Heart left ventricle (tissue), 16 donors: ENCODE measurements around the gene AMBN. TPM values are rescaled to one million over a fixed set of nuclear protein-coding genes. Genes with fewer than 3 reads are reported as not detected.
A peak's percentile ranks its signal among the peaks of the same experiment; 100 is the strongest.
"Not testable (repeated sequence)": the region's sequence is repeated elsewhere in the genome, so short reads cannot be mapped to it uniquely, and the experiment has no call there.

Experiments
- ATAC-seq, 4 donors: fragments of 200-7000 bp; cut with Tn5 transposase; one replicate each; pipeline ENCODE4 v1.9.1; 2020 to 2022; ENCODE audit warnings: moderate library complexity in 4 of 4, mild to moderate bottlenecking in 3 of 4, moderate number of reproducible peaks in 1 of 4
- DNase-seq, 5 donors: peaks; one replicate each; pipeline ENCODE4 v3.0.0-alpha.2; 2020
- H3K27ac ChIP-seq, 12 donors: fragments of 200-600 bp; sonication (generic) in 4 of 12; one replicate each; pipeline versions ENCODE4 v1.5.0 to v1.8.0; 2016 to 2022; ENCODE audit warnings: mild to moderate bottlenecking in 2 of 12
- H3K27me3 ChIP-seq, 9 donors: fragments of 200-600 bp; sonication (generic) in 2 of 9; one replicate each; pipeline versions ENCODE4 v1.5.1 to v1.8.0; 2016 to 2022; ENCODE audit warnings: mild to moderate bottlenecking in 3 of 9
- H3K36me3 ChIP-seq, 9 donors: fragments of 200-600 bp; sonication (generic) in 2 of 9; one replicate each; pipeline versions ENCODE4 v1.5.0 to v1.8.0; 2018 to 2022; ENCODE audit warnings: mild to moderate bottlenecking in 2 of 9
- H3K4me1 ChIP-seq, 12 donors: fragments of 200-600 bp; sonication (generic) in 4 of 12; one replicate each; pipeline versions ENCODE4 v1.5.0 to v1.8.0; 2016 to 2022; ENCODE audit warnings: mild to moderate bottlenecking in 3 of 12
- H3K4me3 ChIP-seq, 12 donors: fragments of 200-600 bp; sonication (generic) in 4 of 12; one replicate each; pipeline versions ENCODE4 v1.5.0 to v1.8.0; 2017 to 2022; ENCODE audit warnings: mild to moderate bottlenecking in 9 of 12, moderate library complexity in 4 of 12
- H3K9me3 ChIP-seq, 12 donors: fragments of 200-600 bp; sonication (generic) in 4 of 12; one replicate each; pipeline versions ENCODE4 v1.5.0 to v1.8.0; 2016 to 2022; ENCODE audit warnings: mild to moderate bottlenecking in 1 of 12
- POLR2A ChIP-seq, 2 donors: fragments of 450-650 bp; IDR thresholded peaks; one replicate each; pipeline ENCODE4 v1.6.1; 2017; ENCODE audit warnings: antibody characterized with exemption in 2 of 2, mild to moderate bottlenecking in 2 of 2, moderate library complexity in 2 of 2
- WGBS, 4 donors: extraction: QIAGEN DNeasy Blood & Tissue Kit in 2 of 4; methylation state at CpG; one replicate each; pipeline versions ENCODE4 v1.1.5 to v1.1.7; 2013 to 2018; 5-methylcytosine and 5-hydroxymethylcytosine counted together
- intact Hi-C, 10 donors: fragments of 100-400 bp; cut with DNase I; formaldehyde crosslinking; loops; one replicate each; pipeline versions ENCODE4 v1.11.1 to v1.14.2; 2022
- polyA plus RNA-seq, 2 donors: library from polyadenylated mRNA; stranded (reverse); fragments of 200-250 nt; gene quantifications; one replicate each; pipeline ENCODE4 v1.2.3, GENCODE V29; 2013
- total RNA-seq, 9 donors: library from RNA; depleted of rRNA in 2 of 9; stranded (reverse); fragments of >200 nt in 2 of 9; fragmentation: NEBNext Ultra II Directional in 3 of 9; extraction: Animal tissue kit (Norgen Biotek cat#: 25700) in 3 of 9; gene quantifications; one replicate each; pipeline versions ENCODE4 v1.1.0 to v1.2.4, GENCODE V29; 2016 to 2023
- TF ChIP-seq, protein P1 (sequence below), 12 donors: fragments of 200-600 bp; sonication (generic) in 4 of 12; IDR thresholded peaks; one replicate each; pipeline versions ENCODE4 v1.5.0 to v1.8.0; 2018 to 2022; ENCODE audit warnings: antibody characterized with exemption in 12 of 12, mild to moderate bottlenecking in 5 of 12
- donor health status: ischemic (EF 13 %, LVEDD 7.1; RV severe dilation, severe dysfunction).
- donor health status: healthy with polysubstance abuse.
- donor health status: DM: no; HTN: yes; CAD: no.
- donor health status: DM: no; HTN: no; CAD: no.
- donor health status: ischemic (EF 25% LVEDD 6.9; RV normal size, moderate dysfunction).
- donor health status: ischemic (EF 25% LVEDD 5.7; RV mildly dilated, moderate dysfunction).
- donor health status: healthy.
- donor health status: DM: yes; HTN: yes; CAD: no.
- donor health status: ischemic (EF 35%, LVEDD 5.7; RV mildly dilated, moderate dysfunction).
- donor health status: nonischemic (EF 11% LVEDD 7.7; RV severe dilation, severe dysfunction).
- donor health status: DM: yes; HTN: yes; CAD: no.
- donor health status: PGD.
- donor health status: ischemic (EF 29% LVEDD 5.4; RV normal size, mild dysfunction).
- donor health status: nonischemic (EF 23%, LVEDD 6.1; RV moderate dilation, normal function).

Gene AMBN
- total and polyA plus RNA-seq, 11 donors: not detected

- Histone ChIP-seq H3K27me3 (no peaks in the 10 kb centered on the region), H3K4me3 (no peak overlapping the region), H3K27ac (no peak overlapping the region), H3K9me3 (no peaks in the 10 kb centered on the region), H3K36me3 (no peaks in the 10 kb centered on the region), H3K4me1 (peaks cover 0 to 16% (median 0%) of the 10 kb centered on the region in 12 donors)
- TF ChIP-seq POLR2A (IDR thresholded peaks at IDR 0.05): no peak
- TF ChIP-seq, protein P1, sequence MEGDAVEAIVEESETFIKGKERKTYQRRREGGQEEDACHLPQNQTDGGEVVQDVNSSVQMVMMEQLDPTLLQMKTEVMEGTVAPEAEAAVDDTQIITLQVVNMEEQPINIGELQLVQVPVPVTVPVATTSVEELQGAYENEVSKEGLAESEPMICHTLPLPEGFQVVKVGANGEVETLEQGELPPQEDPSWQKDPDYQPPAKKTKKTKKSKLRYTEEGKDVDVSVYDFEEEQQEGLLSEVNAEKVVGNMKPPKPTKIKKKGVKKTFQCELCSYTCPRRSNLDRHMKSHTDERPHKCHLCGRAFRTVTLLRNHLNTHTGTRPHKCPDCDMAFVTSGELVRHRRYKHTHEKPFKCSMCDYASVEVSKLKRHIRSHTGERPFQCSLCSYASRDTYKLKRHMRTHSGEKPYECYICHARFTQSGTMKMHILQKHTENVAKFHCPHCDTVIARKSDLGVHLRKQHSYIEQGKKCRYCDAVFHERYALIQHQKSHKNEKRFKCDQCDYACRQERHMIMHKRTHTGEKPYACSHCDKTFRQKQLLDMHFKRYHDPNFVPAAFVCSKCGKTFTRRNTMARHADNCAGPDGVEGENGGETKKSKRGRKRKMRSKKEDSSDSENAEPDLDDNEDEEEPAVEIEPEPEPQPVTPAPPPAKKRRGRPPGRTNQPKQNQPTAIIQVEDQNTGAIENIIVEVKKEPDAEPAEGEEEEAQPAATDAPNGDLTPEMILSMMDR (IDR thresholded peaks at IDR 0.05): no peak
- no peak for ATAC-seq
- intact Hi-C loops: loop anchor here in 1 of 10 donors (10.0 kb wide), 1 partner anchor 365 kb away; no protein-coding TSS in a partner anchor
- DNase-seq: no peak
- 82 to 90% (median 85%) methylated on average over 2 of the region's 2 CpGs for WGBS, 4 donors
These were observed 48.1 kb downstream of the AMBN start for GRCh38 chr4:70640192-70640591.

- not testable (repeated sequence) for H3K4me3 ChIP-seq, H3K9me3 ChIP-seq, ATAC-seq, H3K36me3 ChIP-seq, H3K27ac ChIP-seq, DNase-seq, H3K4me1 ChIP-seq, H3K27me3 ChIP-seq
- 79 to 89% (median 85%) methylated on average over 4 of the region's 4 CpGs for WGBS, 4 donors
- intact Hi-C loops: loop anchor here in 8 of 10 donors (5.0 to 10.0 kb wide), 6 partner anchors 354 to 1064 kb away; no protein-coding TSS in a partner anchor
These were observed 58.7 kb downstream of the AMBN start for GRCh38 chr4:70650741-70651140.

DNA sequence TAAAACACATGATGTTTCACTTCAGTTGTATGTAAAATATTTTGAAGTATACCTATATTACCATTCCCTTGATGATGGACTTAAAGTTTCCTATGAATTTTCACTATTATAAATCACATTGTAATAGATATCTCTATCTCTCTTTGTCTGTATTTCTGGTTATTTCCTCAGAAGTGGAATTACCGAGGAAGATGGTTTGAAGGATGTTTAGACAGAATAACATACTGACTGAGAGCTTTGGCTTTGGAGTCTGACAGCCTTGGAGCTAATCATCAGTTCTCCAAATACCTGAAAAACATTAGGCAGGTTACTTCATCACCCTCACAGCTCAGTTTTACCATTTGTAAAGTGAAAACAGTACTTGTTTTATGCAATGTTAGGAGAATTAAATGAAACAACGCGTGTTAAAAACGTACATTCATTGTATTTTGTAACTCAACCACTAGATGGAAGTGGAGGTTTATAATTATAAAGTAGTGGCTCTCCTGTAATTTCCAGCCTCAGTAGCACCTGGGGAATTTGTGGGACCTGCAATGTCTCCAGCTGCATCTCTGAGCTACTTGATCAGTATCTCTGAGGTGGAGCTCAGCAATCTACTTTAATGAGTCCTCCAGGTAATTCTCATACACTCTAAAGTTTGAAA is 59.9 kb downstream of the AMBN start:
- no peak overlapping the region for H3K4me3 ChIP-seq
- no peak overlapping the region for H3K27ac ChIP-seq
- H3K4me1 ChIP-seq: peaks cover 0 to 6% (median 0%) of the 10 kb centered on the region in 12 donors
- no peaks in the 10 kb centered on the region for H3K9me3 ChIP-seq
- intact Hi-C loops: loop anchor here in 9 of 10 donors (2.0 to 10.0 kb wide), 7 partner anchors 353 to 1063 kb away; no protein-coding TSS in a partner anchor
- no peak for TF ChIP-seq POLR2A (IDR thresholded peaks at IDR 0.05)
- TF ChIP-seq, protein P1 (IDR thresholded peaks at IDR 0.05): peak; percentile 37 to 65 (median 56)
- no peaks in the 10 kb centered on the region for H3K36me3 ChIP-seq
- H3K27me3 ChIP-seq: peaks cover 0 to 5% (median 0%) of the 10 kb centered on the region in 9 donors
- DNase-seq (no peak), ATAC-seq (peak in 3 of 4 donors; percentile 26 to 60 (median 34))
- 7 to 16% (median 10%) methylated on average over 4 of the region's 4 CpGs for WGBS, 4 donors

DNA sequence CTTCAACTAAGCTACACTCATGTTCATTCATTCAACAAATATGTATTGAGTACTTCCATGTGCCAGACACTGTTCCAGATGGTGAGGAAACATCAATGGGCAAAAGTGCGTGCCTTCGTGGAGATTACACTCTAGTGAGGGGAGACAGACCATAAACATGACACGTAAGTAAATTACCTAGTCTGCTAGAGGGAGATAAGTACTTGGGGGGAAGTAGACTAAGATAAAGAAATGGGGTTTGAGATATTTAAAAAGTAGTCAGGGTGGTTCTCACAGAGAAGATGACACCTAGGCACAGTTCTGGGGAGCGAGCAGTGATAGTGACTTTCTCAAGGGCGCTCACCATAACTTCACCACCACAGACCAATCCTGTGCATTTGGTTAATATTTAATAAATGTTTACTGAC is 62.6 kb downstream of the AMBN start:
- TF ChIP-seq, protein P1 (IDR thresholded peaks at IDR 0.05): no peak
- no peak for TF ChIP-seq POLR2A (IDR thresholded peaks at IDR 0.05)
- H3K27ac ChIP-seq: no peak overlapping the region
- no peak overlapping the region for H3K4me3 ChIP-seq
- H3K9me3 ChIP-seq: no peaks in the 10 kb centered on the region
- intact Hi-C loops: loop anchor here in 8 of 10 donors (5.0 to 10.0 kb wide), 6 partner anchors 350 to 1060 kb away; no protein-coding TSS in a partner anchor
- H3K27me3 ChIP-seq: peaks cover 0 to 4% (median 0%) of the 10 kb centered on the region in 9 donors
- ATAC-seq: no peak
- peaks cover 0 to 6% (median 0%) of the 10 kb centered on the region in 12 donors for H3K4me1 ChIP-seq
- no peaks in the 10 kb centered on the region for H3K36me3 ChIP-seq
- 48 to 73% (median 58%) methylated on average over 5 of the region's 5 CpGs for WGBS, 4 donors
- no peak for DNase-seq

Other genes with a start within 250 kb of the AMBN start
- gene SMR3A, start 231.5 kb upstream of the AMBN start, total RNA-seq: not detected
- gene SMR3A, start 231.5 kb upstream of the AMBN start, polyA plus RNA-seq: not detected
- gene SMR3B, start 209.1 kb upstream of the AMBN start, total RNA-seq: not detected
- gene SMR3B, start 209.1 kb upstream of the AMBN start, polyA plus RNA-seq: not detected
- not detected for gene OPRPN, start 194.3 kb upstream of the AMBN start, total RNA-seq
- not detected for gene OPRPN, start 194.3 kb upstream of the AMBN start, polyA plus RNA-seq
- not detected for gene MUC7, start 120.1 kb upstream of the AMBN start, total RNA-seq
- not detected for gene MUC7, start 120.1 kb upstream of the AMBN start, polyA plus RNA-seq
- not detected for gene AMTN, start 73.7 kb upstream of the AMBN start, total RNA-seq
- not detected for gene AMTN, start 73.7 kb upstream of the AMBN start, polyA plus RNA-seq
- 10 to 100 TPM in 2 of 9 donors, 1 to 10 TPM in 7; 3.7 to 16.0 (median 9.4) TPM for gene ENAM, start 36.5 kb downstream of the AMBN start, total RNA-seq
- 1 to 10 TPM in 1 of 2 donors, under 1 TPM in 1; 0.98 to 1.3 TPM for gene ENAM, start 36.5 kb downstream of the AMBN start, polyA plus RNA-seq
- gene JCHAIN, start 74.3 kb downstream of the AMBN start, total RNA-seq: 10 to 100 TPM in 1 of 9 donors, 1 to 10 TPM in 4, under 1 TPM in 2, not detected in 2; 0.19 to 40.0 (median 5.0) TPM
- under 1 TPM; 0.76 to 0.85 TPM for gene JCHAIN, start 74.3 kb downstream of the AMBN start, polyA plus RNA-seq
- 10 to 100 TPM in 8 of 9 donors, 1 to 10 TPM in 1; 7.3 to 22.4 (median 17.4) TPM for gene UTP3, start 96.3 kb downstream of the AMBN start, total RNA-seq
- gene UTP3, start 96.3 kb downstream of the AMBN start, polyA plus RNA-seq: 10 to 100 TPM; 10.7 to 28.9 TPM
- gene RUFY3, start 129.7 kb downstream of the AMBN start, total RNA-seq: 10 to 100 TPM; 14.6 to 33.0 (median 21.8) TPM
- gene RUFY3, start 129.7 kb downstream of the AMBN start, polyA plus RNA-seq: 10 to 100 TPM; 12.8 to 18.7 TPM
- gene GRSF1, start 247.6 kb downstream of the AMBN start, total RNA-seq: 100 to 1,000 TPM in 1 of 9 donors, 10 to 100 TPM in 8; 70.7 to 114 (median 89.2) TPM
- 10 to 100 TPM; 37.6 to 85.2 TPM for gene GRSF1, start 247.6 kb downstream of the AMBN start, polyA plus RNA-seq